KOPT-K1 (cell line): ENCODE data around the gene CAMTA1.

Experiments used
- H3K27ac ChIP-seq: fragments of 200-600 bp; sonication (generic); 2 replicates; pipeline ENCODE4 v1.5.1; 2016; ENCODE audit warnings: antibody characterized with exemption, mild to moderate bottlenecking, low read depth, low read length; ENCODE audit not compliant: poor library complexity, severe bottlenecking
- H3K36me3 ChIP-seq: fragments of 200-600 bp; sonication (generic); 2 replicates; pipeline ENCODE4 v1.5.1; 2017; ENCODE audit warnings: antibody characterized with exemption, mild to moderate bottlenecking, low read length, moderate library complexity; ENCODE audit not compliant: insufficient read depth
- H3K9me3 ChIP-seq: fragments of 200-600 bp; sonication (generic); 2 replicates; pipeline ENCODE4 v1.5.1; 2017; ENCODE audit warnings: antibody characterized with exemption, low read length, mild to moderate bottlenecking; ENCODE audit not compliant: insufficient read depth, poor library complexity, severe bottlenecking

Gene CAMTA1

DNA sequence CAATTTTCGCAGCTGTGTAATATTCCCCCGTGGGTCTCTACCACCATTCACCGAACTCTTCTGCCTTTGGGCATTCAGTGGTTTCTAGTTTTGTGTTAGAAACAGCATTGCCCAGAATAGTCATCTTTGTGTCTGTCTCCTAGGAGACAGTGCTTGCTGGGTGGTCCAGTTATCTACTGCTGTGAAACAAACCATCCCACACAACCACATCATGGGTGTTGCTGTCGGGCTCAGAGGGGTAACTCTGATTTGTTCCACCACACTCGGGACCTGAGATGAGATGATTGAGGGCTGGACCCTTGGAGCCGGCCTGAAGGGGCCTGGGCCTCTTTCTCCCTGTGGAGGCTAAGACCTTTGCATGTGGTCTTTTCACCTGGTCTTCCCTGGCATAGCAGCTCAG is 558.6 kb downstream of the CAMTA1 start:
- H3K36me3 ChIP-seq: no peaks in the 10 kb centered on the region
- no peak overlapping the region for H3K27ac ChIP-seq
- no peaks in the 10 kb centered on the region for H3K9me3 ChIP-seq

GRCh38 chr1:7344299-7344698 is 559.0 kb downstream of the CAMTA1 start:
- H3K36me3 ChIP-seq: no peaks in the 10 kb centered on the region
- no peak overlapping the region for H3K27ac ChIP-seq
- no peaks in the 10 kb centered on the region for H3K9me3 ChIP-seq

- Histone ChIP-seq H3K27ac (no peak overlapping the region), H3K9me3 (no peaks in the 10 kb centered on the region), H3K36me3 (no peaks in the 10 kb centered on the region)
These were observed 560.3 kb downstream of the CAMTA1 start for GRCh38 chr1:7345516-7345915.

GRCh38 chr1:7346070-7346596 is 560.9 kb downstream of the CAMTA1 start:
- Histone ChIP-seq H3K36me3 (no peaks in the 10 kb centered on the region), H3K9me3 (no peaks in the 10 kb centered on the region), H3K27ac (no peak overlapping the region)

DNA sequence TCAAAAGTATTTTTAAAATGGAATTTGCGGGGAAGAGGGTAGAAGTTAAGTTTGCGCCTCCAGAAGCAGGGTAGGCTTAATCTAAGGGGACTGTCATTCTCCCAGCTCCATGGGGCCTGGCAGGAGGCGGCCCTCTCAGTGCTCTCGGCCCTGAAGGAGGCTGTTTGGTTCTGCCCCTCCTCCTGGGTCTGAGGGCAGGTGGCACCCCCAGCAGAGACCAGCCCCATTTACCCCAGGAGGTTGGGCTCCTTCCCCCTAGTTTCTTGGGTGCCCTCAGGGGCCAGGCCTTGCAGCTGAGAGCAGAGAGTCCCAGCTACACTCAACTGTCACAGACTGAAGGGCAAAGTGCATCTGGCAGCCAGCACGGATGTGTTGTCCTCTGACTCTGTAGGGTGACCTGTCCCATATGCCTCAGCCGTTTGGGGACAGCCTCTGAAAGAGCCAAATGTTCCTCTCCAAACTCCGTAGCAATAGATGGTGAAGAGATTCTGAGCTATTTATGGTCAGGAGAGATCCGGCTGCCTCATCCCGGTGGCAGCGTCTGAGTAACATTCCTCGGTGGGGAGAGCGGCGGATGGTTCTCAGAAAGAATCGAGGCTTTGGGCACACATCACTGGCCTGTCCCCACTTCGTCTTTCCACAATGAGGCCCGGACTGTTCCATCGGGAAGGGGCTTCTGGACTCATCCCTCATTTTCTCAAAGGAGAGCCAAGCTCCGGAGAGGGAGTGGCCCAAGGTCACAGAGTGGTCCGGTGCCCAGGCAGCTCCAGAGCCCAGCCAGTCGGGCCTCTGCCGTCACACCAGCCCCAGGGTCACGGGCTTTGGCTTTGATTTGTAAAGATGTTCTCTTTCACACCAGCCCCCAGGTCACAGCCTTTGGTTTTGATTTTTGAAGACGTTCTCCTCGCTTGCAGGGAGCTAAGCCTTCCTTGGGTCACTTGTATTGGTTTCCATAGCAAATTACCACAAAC is 561.6 kb downstream of the CAMTA1 start:
- H3K27ac ChIP-seq: no peak overlapping the region
- no peaks in the 10 kb centered on the region for H3K9me3 ChIP-seq
- no peaks in the 10 kb centered on the region for H3K36me3 ChIP-seq

- no peaks in the 10 kb centered on the region for H3K9me3 ChIP-seq
- no peaks in the 10 kb centered on the region for H3K36me3 ChIP-seq
- no peak overlapping the region for H3K27ac ChIP-seq
These were observed 562.8 kb downstream of the CAMTA1 start for GRCh38 chr1:7348073-7348472.

GRCh38 chr1:7348580-7348979 is 563.3 kb downstream of the CAMTA1 start:
- no peaks in the 10 kb centered on the region for H3K9me3 ChIP-seq
- no peak overlapping the region for H3K27ac ChIP-seq
- no peaks in the 10 kb centered on the region for H3K36me3 ChIP-seq

- Histone ChIP-seq H3K9me3 (no peaks in the 10 kb centered on the region), H3K36me3 (no peaks in the 10 kb centered on the region), H3K27ac (no peak overlapping the region)
These were observed 565.5 kb downstream of the CAMTA1 start for GRCh38 chr1:7350804-7351203.

DNA sequence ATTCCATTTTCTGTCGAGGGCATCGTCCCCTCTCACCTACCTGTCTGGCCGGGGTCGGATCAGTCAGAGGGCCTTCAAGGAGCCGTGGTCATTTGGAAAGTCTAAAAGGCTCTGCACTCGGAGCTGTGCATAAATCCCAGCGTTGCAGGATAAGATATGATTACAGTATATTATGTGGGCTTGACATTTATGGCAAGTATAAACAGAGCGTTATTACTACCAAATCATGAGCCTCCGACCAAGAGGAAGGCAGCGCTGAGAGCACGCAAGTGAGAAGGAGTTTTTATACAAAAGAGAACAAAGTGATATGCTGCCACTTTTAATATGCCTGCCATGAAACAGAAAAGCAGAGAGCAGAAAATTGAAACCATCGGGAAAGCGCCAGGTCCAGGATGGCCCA is 566.4 kb downstream of the CAMTA1 start:
- Histone ChIP-seq H3K27ac (no peak overlapping the region), H3K9me3 (no peaks in the 10 kb centered on the region), H3K36me3 (no peaks in the 10 kb centered on the region)

DNA sequence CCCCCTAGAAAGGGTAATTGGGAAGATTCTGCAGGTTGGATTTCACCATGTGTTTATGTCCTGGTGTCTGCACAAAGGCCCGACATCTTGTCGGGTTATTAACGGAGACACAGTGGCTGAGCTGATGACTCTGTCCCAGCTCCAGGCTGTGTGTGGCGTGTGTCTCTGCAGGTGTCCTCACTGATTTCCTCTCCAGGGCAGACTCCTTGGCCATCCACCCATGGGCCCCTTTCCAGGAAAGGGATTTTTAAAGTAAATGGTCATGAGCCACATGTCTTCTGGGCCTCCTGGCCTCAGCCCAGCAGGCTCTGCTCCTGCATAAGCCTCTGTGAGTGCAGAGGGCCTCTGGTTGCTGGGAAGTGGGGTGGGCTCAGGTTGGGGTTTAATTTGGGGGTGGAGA is 567.1 kb downstream of the CAMTA1 start:
- H3K36me3 ChIP-seq: no peaks in the 10 kb centered on the region
- no peaks in the 10 kb centered on the region for H3K9me3 ChIP-seq
- no peak overlapping the region for H3K27ac ChIP-seq

GRCh38 chr1:7352974-7353373 is 567.7 kb downstream of the CAMTA1 start:
- Histone ChIP-seq H3K36me3 (no peaks in the 10 kb centered on the region), H3K27ac (no peak overlapping the region), H3K9me3 (no peaks in the 10 kb centered on the region)

DNA sequence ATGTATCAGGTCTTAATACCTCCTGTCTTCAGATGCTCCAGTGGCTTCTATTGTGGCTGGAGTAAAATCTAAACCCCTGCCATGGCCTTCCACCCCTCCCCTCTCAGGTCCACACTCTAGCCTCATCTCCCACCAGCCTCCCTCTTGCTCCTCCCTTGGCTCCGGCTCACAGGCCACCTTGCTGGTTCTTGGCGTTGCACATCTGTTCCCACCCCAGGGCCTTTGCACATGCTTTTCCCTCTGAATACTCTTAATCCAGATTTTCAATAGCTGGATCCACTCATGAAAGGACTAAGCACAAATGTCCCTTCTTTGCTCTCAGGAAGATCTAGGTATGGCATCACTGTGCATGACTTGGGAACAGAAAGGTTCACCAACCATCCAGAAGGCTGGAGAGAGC is 570.4 kb downstream of the CAMTA1 start:
- H3K36me3 ChIP-seq: no peaks in the 10 kb centered on the region
- no peak overlapping the region for H3K27ac ChIP-seq
- H3K9me3 ChIP-seq: no peaks in the 10 kb centered on the region

GRCh38 chr1:7356079-7356478 is 570.8 kb downstream of the CAMTA1 start:
- Histone ChIP-seq H3K27ac (no peak overlapping the region), H3K9me3 (no peaks in the 10 kb centered on the region), H3K36me3 (no peaks in the 10 kb centered on the region)

DNA sequence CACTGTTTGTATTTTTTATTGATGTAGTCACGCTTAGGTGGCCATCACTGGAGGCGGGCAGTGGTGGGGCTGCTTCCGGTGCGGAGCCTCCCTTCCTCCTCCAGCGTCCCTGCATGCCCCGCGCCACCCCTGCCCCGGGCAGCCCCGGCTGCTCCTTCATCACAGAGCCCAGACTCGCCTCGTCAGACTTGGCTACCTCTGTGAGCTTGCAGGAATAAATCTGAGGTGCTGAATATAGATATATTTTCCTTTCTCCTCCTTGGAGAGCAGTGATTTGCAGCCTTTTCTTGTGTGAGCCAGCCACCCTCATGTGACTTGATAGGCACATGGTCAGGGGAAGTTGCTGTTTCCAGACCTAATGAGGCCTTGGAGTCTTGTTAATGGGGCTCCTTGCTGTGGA is 573.2 kb downstream of the CAMTA1 start:
- Histone ChIP-seq H3K27ac (no peak overlapping the region), H3K9me3 (no peaks in the 10 kb centered on the region), H3K36me3 (no peaks in the 10 kb centered on the region)

- no peak overlapping the region for H3K27ac ChIP-seq
- no peaks in the 10 kb centered on the region for H3K36me3 ChIP-seq
- H3K9me3 ChIP-seq: no peaks in the 10 kb centered on the region
These were observed 575.3 kb downstream of the CAMTA1 start for GRCh38 chr1:7360526-7360925.

- Histone ChIP-seq H3K36me3 (no peaks in the 10 kb centered on the region), H3K27ac (no peak overlapping the region)
These were observed 577.7 kb downstream of the CAMTA1 start for GRCh38 chr1:7362947-7363346.

More at GRCh38 chr1:7362947-7363346, 577.7 kb downstream of the CAMTA1 start:
- H3K9me3 ChIP-seq: no peaks in the 10 kb centered on the region
